ENCODE measurements around the gene COL4A2. TPM values are rescaled to one million over a fixed set of nuclear protein-coding genes. Genes with fewer than 3 reads are reported as not detected.

Gene COL4A2
- total RNA-seq, 1 experiment from 2014 or later = 1.6 TPM

DNA sequence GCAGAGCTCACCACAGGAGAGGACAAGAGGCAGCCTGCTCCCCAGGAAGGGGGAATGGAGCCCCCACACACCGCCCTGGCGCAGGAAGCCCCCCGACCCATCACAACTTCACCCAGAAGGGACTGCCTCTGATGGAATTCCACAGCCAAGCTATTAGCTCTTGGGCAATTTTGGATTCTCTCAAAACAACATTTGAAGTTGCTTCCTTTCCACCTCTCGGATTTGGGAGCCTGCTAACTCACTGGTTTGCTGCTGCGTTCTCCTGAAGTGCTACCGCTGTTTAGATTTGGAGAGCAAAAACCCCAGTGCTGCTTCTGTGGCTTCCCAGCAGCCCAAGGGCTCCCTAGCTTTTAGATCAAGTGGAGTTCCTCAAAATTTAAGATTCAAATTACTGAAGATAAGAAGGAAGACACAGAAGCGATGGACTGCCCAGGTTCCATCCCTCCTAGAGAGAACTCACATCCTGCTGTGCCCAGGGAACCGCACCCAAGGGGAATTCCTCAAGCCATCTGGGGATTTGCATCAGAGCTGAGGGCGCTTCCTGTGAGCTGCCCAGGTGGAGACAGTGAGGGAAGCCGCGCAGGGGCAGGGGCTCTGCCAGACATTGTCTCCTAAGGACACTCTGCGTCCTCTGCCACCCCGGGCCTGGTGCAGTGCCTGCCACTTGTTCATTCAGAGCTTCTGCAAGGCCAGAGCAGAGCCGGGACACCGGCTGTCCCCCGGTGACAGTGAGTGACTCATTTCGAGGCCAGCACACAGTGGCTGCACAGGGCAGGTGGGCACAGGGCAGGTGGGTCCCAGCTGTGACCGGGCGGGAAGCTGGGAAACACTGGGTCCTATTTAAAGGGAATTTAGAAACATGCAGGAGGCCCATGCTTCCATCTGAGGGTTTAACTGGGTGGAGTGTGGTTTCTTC lies 45.7 kb upstream of the COL4A2 start:
- ATAC-seq = no peak
- DNase-seq (ENCODE audit: low read depth, low spot score) = no peak

GRCh38 chr13:110262082-110262436 lies 45.0 kb upstream of the COL4A2 start:
- BruUV-seq (replicated peaks) = no TSS peak
- Histone ChIP-seq H3K4me2 (ENCODE audit: low read length) (no peak overlapping the region), H2AFZ (ENCODE audit: low read depth, low read length, poor library complexity, severe bottlenecking) (no peak overlapping the region), H3K9me2 (ENCODE audit: insufficient read depth) (no peaks in the 10 kb centered on the region), H3K79me2 (ENCODE audit: insufficient read depth, low read length) (no peaks in the 10 kb centered on the region), H3K4me1 (ENCODE audit: control insufficient read depth in 1 of 2, insufficient read depth in 2 of 2, low read length in 2 of 2) (no peaks in the 10 kb centered on the region), H3K27ac (ENCODE audit: low read depth, low read length) (no peak overlapping the region), H3K9me3 (ENCODE audit: control insufficient read depth in 1 of 2, insufficient read depth in 1 of 2, low read depth in 1 of 2, low read length in 2 of 2) (no peaks in the 10 kb centered on the region), H3K36me3 (ENCODE audit: control insufficient read depth in 1 of 2, insufficient read depth in 2 of 2, low read length in 2 of 2) (no peaks in the 10 kb centered on the region), H3K9ac (ENCODE audit: low read length) (no peak overlapping the region), H3K27me3 (ENCODE audit: insufficient read depth, low read length) (no peaks in the 10 kb centered on the region; the same call in 1 of the 2 replicates), H4K20me1 (ENCODE audit: insufficient read depth) (no peaks in the 10 kb centered on the region), H3K4me3 (replicated peaks in 1 of 2; ENCODE audit: low read depth in 1 of 2, low read length in 2 of 2) (no peak overlapping the region)
- DNase-seq (ENCODE audit: low read depth, low spot score) (no peak), ATAC-seq (no peak)
- CTCF ChIA-PET = interaction anchor here (1.1 kb wide), 1 partner anchor 14 kb away, joined by 3 read pairs; no protein-coding TSS in a partner anchor
- POLR2A ChIA-PET = no interaction called here
- intact Hi-C loops (cut with micrococcal nuclease) = no loop called here
- RAD21 ChIA-PET (ENCODE audit: low non-redundant PET in 1 of 2, low total read pairs in 2 of 2, uncharacterized antibody in 2 of 2, unreplicated experiment in 2 of 2) = no interaction called here
- TF ChIP-seq, protein P1, sequence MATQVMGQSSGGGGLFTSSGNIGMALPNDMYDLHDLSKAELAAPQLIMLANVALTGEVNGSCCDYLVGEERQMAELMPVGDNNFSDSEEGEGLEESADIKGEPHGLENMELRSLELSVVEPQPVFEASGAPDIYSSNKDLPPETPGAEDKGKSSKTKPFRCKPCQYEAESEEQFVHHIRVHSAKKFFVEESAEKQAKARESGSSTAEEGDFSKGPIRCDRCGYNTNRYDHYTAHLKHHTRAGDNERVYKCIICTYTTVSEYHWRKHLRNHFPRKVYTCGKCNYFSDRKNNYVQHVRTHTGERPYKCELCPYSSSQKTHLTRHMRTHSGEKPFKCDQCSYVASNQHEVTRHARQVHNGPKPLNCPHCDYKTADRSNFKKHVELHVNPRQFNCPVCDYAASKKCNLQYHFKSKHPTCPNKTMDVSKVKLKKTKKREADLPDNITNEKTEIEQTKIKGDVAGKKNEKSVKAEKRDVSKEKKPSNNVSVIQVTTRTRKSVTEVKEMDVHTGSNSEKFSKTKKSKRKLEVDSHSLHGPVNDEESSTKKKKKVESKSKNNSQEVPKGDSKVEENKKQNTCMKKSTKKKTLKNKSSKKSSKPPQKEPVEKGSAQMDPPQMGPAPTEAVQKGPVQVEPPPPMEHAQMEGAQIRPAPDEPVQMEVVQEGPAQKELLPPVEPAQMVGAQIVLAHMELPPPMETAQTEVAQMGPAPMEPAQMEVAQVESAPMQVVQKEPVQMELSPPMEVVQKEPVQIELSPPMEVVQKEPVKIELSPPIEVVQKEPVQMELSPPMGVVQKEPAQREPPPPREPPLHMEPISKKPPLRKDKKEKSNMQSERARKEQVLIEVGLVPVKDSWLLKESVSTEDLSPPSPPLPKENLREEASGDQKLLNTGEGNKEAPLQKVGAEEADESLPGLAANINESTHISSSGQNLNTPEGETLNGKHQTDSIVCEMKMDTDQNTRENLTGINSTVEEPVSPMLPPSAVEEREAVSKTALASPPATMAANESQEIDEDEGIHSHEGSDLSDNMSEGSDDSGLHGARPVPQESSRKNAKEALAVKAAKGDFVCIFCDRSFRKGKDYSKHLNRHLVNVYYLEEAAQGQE (IDR thresholded peaks at IDR 0.05; ENCODE audit: low read depth) = no peak
- TF ChIP-seq JUND (IDR thresholded peaks at IDR 0.05) = no peak
- TF ChIP-seq, protein P2, sequence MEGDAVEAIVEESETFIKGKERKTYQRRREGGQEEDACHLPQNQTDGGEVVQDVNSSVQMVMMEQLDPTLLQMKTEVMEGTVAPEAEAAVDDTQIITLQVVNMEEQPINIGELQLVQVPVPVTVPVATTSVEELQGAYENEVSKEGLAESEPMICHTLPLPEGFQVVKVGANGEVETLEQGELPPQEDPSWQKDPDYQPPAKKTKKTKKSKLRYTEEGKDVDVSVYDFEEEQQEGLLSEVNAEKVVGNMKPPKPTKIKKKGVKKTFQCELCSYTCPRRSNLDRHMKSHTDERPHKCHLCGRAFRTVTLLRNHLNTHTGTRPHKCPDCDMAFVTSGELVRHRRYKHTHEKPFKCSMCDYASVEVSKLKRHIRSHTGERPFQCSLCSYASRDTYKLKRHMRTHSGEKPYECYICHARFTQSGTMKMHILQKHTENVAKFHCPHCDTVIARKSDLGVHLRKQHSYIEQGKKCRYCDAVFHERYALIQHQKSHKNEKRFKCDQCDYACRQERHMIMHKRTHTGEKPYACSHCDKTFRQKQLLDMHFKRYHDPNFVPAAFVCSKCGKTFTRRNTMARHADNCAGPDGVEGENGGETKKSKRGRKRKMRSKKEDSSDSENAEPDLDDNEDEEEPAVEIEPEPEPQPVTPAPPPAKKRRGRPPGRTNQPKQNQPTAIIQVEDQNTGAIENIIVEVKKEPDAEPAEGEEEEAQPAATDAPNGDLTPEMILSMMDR (IDR thresholded peaks at IDR 0.05 in 2 of 3, conservative IDR thresholded peaks at IDR 0.05 in 1 of 3; ENCODE audit: borderline replicate concordance in 1 of 3, insufficient read depth in 1 of 3, low read depth in 2 of 3, low read length in 2 of 3) = no peak
- no peak for TF ChIP-seq ZFX (IDR thresholded peaks at IDR 0.05)
- no peak for TF ChIP-seq SP1 (IDR thresholded peaks at IDR 0.05; ENCODE audit: low read depth)
- no peak for TF ChIP-seq ELF1 (IDR thresholded peaks at IDR 0.05; ENCODE audit: borderline replicate concordance, low read depth)
- TF ChIP-seq CEBPB (IDR thresholded peaks at IDR 0.05; ENCODE audit: low read depth) = no peak
- no peak for TF ChIP-seq TCF7L2 (IDR thresholded peaks at IDR 0.05; ENCODE audit: borderline replicate concordance, extremely low read depth, insufficient read depth, insufficient read length)
- TF ChIP-seq ZNF274 (IDR thresholded peaks at IDR 0.05; ENCODE audit: low read depth, low read length) = no peak

More for the DNA sequence above, 45.7 kb upstream of the COL4A2 start:
- Histone ChIP-seq H4K20me1 (ENCODE audit: insufficient read depth) (no peaks in the 10 kb centered on the region), H3K27me3 (ENCODE audit: insufficient read depth, low read length) (no peaks in the 10 kb centered on the region; the same call in 1 of the 2 replicates), H3K9me2 (ENCODE audit: insufficient read depth) (no peaks in the 10 kb centered on the region), H3K9ac (ENCODE audit: low read length) (no peak overlapping the region), H2AFZ (ENCODE audit: low read depth, low read length, poor library complexity, severe bottlenecking) (no peak overlapping the region), H3K27ac (ENCODE audit: low read depth, low read length) (no peak overlapping the region), H3K36me3 (ENCODE audit: control insufficient read depth in 1 of 2, insufficient read depth in 2 of 2, low read length in 2 of 2) (no peaks in the 10 kb centered on the region), H3K79me2 (ENCODE audit: insufficient read depth, low read length) (no peaks in the 10 kb centered on the region), H3K4me1 (ENCODE audit: control insufficient read depth in 1 of 2, insufficient read depth in 2 of 2, low read length in 2 of 2) (no peaks in the 10 kb centered on the region), H3K9me3 (ENCODE audit: control insufficient read depth in 1 of 2, insufficient read depth in 1 of 2, low read depth in 1 of 2, low read length in 2 of 2) (no peaks in the 10 kb centered on the region), H3K4me3 (replicated peaks in 1 of 2; ENCODE audit: low read depth in 1 of 2, low read length in 2 of 2) (no peak overlapping the region), H3K4me2 (ENCODE audit: low read length) (no peak overlapping the region)
- RAD21 ChIA-PET (ENCODE audit: low non-redundant PET in 1 of 2, low total read pairs in 2 of 2, uncharacterized antibody in 2 of 2, unreplicated experiment in 2 of 2) = interaction anchor here in 1 of 2 experiments (0.7 kb wide), 1 partner anchor 51 kb away, joined by 3 read pairs; no protein-coding TSS in a partner anchor
- no TSS peak for BruUV-seq (replicated peaks)
- CTCF ChIA-PET = no interaction called here
- POLR2A ChIA-PET = no interaction called here
- intact Hi-C loops (cut with micrococcal nuclease) = no loop called here
- no peak for TF ChIP-seq TCF7L2 (IDR thresholded peaks at IDR 0.05; ENCODE audit: borderline replicate concordance, extremely low read depth, insufficient read depth, insufficient read length)
- no peak for TF ChIP-seq CEBPB (IDR thresholded peaks at IDR 0.05; ENCODE audit: low read depth)
- TF ChIP-seq JUND (IDR thresholded peaks at IDR 0.05) = no peak
- no peak for TF ChIP-seq ZNF274 (IDR thresholded peaks at IDR 0.05; ENCODE audit: low read depth, low read length)
